Stimulated activated CD4-positive, alpha-beta T cell treated with anti-CD3 and anti-CD28 coated beads, Interleukin-2, amount 100 ng/mL, for 48 hours (primary cell): ENCODE data around the gene NCF2.
A peak's percentile ranks its signal among the peaks of the same experiment; 100 is the strongest.
"Not testable (repeated sequence)": the region's sequence is repeated elsewhere in the genome, so short reads cannot be mapped to it uniquely, and the experiment has no call there.

Experiments
- DNase-seq, 2 donors: peaks; one replicate each; pipeline ENCODE4 v3.0.0-alpha.2; 2020

NCF2 gene

GRCh38 chr1:183590244-183591191 is at the start of gene NCF2:
NCF2 (minus strand) TSS chr1:183590459; CDS start chr1:183590329, 130 bp downstream.
- DNase-seq: peak; percentile 12 to 18

GRCh38 chr1:183638649-183639387 is 48.6 kb upstream of the NCF2 start:
- DNase-seq: no peak

- DNase-seq: no peak
These were observed 46.5 kb upstream of the NCF2 start for GRCh38 chr1:183636783-183637182.

GRCh38 chr1:183636334-183636682 is 46.0 kb upstream of the NCF2 start:
- DNase-seq: no peak

- DNase-seq: peak; percentile 96 to 97
These were observed 45.5 kb upstream of the NCF2 start, which contains the start of gene ARPC5 for GRCh38 chr1:183635606-183636333. ARPC5 (minus strand) TSS chr1:183635783; CDS start chr1:183635659, 124 bp downstream.

GRCh38 chr1:183635099-183635605 is 44.9 kb upstream of the NCF2 start:
- DNase-seq: peak; percentile 16 to 19

- no peak for DNase-seq
These were observed 44.3 kb upstream of the NCF2 start for GRCh38 chr1:183634429-183635065.

- no peak for DNase-seq
These were observed 43.6 kb upstream of the NCF2 start for GRCh38 chr1:183633676-183634343.

- no peak for DNase-seq
These were observed 42.7 kb upstream of the NCF2 start for GRCh38 chr1:183632964-183633363.

- no peak for DNase-seq
These were observed 41.9 kb upstream of the NCF2 start for GRCh38 chr1:183632114-183632513.

- no peak for DNase-seq
These were observed 40.5 kb upstream of the NCF2 start for GRCh38 chr1:183630748-183631147.

GRCh38 chr1:183628537-183628936 is 38.3 kb upstream of the NCF2 start:
- DNase-seq: no peak

- not testable (repeated sequence) for DNase-seq
These were observed 36.0 kb upstream of the NCF2 start for GRCh38 chr1:183626236-183626635.

- DNase-seq: peak; percentile 28 to 31
These were observed 32.9 kb upstream of the NCF2 start for GRCh38 chr1:183622884-183623785.

- DNase-seq: no peak
These were observed 31.8 kb upstream of the NCF2 start for GRCh38 chr1:183622013-183622412.

GRCh38 chr1:183620311-183620710 is 30.1 kb upstream of the NCF2 start:
- DNase-seq: no peak

GRCh38 chr1:183619781-183620180 is 29.5 kb upstream of the NCF2 start:
- no peak for DNase-seq

- not testable (repeated sequence) for DNase-seq
These were observed 27.9 kb upstream of the NCF2 start for GRCh38 chr1:183618202-183618601.

GRCh38 chr1:183612975-183613374 is 22.7 kb upstream of the NCF2 start:
- not testable (repeated sequence) for DNase-seq

- DNase-seq: no peak
These were observed 22.1 kb upstream of the NCF2 start for GRCh38 chr1:183612407-183612806.

GRCh38 chr1:183611021-183611420 is 20.8 kb upstream of the NCF2 start:
- DNase-seq: no peak
